Measurements from ENCODE around the gene BET1. TPM values are rescaled to one million over a fixed set of nuclear protein-coding genes. Genes with fewer than 3 reads are reported as not detected.

Gene BET1
- total and polyA plus RNA-seq, 2 donors from 2014 or later: 25.8 to 32.2 TPM

DNA sequence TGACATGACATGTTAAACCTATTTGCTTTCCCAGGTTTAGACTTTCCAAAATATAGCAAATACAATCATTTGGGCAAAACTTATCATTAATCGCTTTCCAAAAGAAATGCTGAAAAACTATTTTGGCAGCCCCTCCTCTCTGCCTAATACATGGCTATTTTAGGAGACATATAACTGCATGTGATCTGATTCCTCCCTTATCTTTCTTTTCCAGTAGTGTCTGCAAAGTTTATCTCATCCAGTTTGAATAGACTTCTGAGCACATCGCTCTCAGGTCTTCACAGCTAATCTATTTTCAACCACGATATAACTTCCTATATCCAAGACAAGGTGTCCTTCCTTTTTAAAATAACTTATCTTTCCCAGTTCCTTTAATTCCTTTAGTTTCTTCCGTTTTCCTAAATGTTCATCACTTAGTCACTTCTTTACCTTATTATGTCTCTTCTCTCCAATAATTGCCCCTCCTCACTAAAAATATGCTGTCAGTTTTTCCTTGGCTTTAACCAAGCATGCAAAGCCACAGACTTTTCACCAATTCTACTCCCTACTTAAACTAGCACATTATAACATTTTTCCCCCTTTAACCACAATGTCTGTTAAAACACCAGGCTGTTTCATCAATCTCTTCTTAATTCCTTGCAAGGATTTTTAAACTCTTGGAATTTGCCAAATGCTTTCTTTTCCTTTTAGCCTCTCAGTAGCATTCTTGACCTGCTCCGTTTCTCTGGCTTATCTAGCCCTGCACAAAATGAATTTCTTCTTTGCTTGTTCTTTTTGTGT is 58.2 kb downstream of the BET1 start:
- intact Hi-C loops (cut with DNase I): no loop called here
- no peak for TF ChIP-seq CTCF (IDR thresholded peaks at IDR 0.05; ENCODE audit: borderline replicate concordance, extremely low read depth, insufficient read depth)
- Histone ChIP-seq H3K27me3 (ENCODE audit: control insufficient read depth, insufficient read depth, low read length) (no peaks in the 10 kb centered on the region), H3K27ac (ENCODE audit: low read depth in 2 of 2, low read length in 2 of 2) (no peak overlapping the region), H3K36me3 (ENCODE audit: control insufficient read depth in 2 of 3, insufficient read depth in 3 of 3, low read length in 3 of 3) (no peaks in the 10 kb centered on the region), H3K4me1 (ENCODE audit: control insufficient read depth in 2 of 3, insufficient read depth in 2 of 3, low read depth in 1 of 3, low read length in 3 of 3) (no peaks in the 10 kb centered on the region), H3K9ac (ENCODE audit: low read length in 3 of 3) (no peak overlapping the region), H3K9me3 (ENCODE audit: control insufficient read depth in 2 of 3, insufficient read depth in 1 of 3, low read length in 3 of 3) (no peaks in the 10 kb centered on the region), H3K4me3 (ENCODE audit: low read length in 3 of 3) (no peak overlapping the region)
- no peak for DNase-seq
- no peak for FAIRE-seq

DNA sequence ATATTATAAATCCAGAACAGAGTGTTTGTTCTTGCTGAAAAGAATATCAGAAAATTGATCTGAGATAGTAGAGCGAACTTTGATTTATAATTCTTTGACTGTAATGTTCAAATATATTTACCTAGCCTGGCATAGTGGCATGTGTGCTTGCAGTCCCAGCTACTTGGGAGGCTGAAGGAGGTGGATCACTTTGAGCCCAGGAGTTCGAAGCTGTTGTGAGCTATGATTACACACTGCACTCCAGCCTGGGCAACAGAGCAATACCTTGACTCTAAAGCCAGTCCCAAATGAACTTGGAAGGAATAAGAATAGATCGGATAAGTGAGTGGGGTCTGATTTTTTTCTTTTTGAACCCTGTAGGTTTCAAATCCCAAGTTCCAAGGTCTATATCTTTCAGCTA is 59.1 kb downstream of the BET1 start:
- intact Hi-C loops (cut with DNase I): no loop called here
- no peak overlapping the region for H3K4me3 ChIP-seq (ENCODE audit: low read length in 3 of 3)
- H3K4me1 ChIP-seq (ENCODE audit: control insufficient read depth in 2 of 3, insufficient read depth in 2 of 3, low read depth in 1 of 3, low read length in 3 of 3): no peaks in the 10 kb centered on the region
- H3K27me3 ChIP-seq (ENCODE audit: control insufficient read depth, insufficient read depth, low read length): no peaks in the 10 kb centered on the region
- no peaks in the 10 kb centered on the region for H3K36me3 ChIP-seq (ENCODE audit: control insufficient read depth in 2 of 3, insufficient read depth in 3 of 3, low read length in 3 of 3)
- TF ChIP-seq CTCF (IDR thresholded peaks at IDR 0.05; ENCODE audit: borderline replicate concordance, extremely low read depth, insufficient read depth): no peak
- H3K9ac ChIP-seq (ENCODE audit: low read length in 3 of 3): no peak overlapping the region
- no peak for DNase-seq
- FAIRE-seq: no peak
- H3K27ac ChIP-seq (ENCODE audit: low read depth in 2 of 2, low read length in 2 of 2): peak overlapping the region; percentile 20 to 70
- H3K9me3 ChIP-seq (ENCODE audit: control insufficient read depth in 2 of 3, insufficient read depth in 1 of 3, low read length in 3 of 3): no peaks in the 10 kb centered on the region

DNA sequence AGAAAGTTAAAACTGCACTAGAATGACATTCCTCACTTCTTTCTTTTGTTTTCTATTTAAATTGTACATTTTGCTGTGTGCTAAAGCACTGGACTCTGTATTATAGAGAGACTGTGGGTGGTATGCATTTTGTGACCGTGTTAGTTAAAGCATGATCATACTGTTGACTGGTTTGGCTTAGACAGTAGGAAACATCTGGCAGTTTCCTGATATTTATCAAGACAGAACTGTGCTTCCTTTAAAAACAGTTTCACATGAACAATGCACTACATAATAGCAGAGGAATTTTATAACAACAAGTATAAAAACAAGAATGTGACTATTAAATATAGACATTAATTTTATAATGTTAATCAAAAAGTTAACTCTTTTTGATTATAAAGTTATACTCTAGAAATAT is 59.5 kb downstream of the BET1 start:
- Histone ChIP-seq H3K36me3 (ENCODE audit: control insufficient read depth in 2 of 3, insufficient read depth in 3 of 3, low read length in 3 of 3) (no peaks in the 10 kb centered on the region), H3K9me3 (ENCODE audit: control insufficient read depth in 2 of 3, insufficient read depth in 1 of 3, low read length in 3 of 3) (no peaks in the 10 kb centered on the region), H3K4me1 (ENCODE audit: control insufficient read depth in 2 of 3, insufficient read depth in 2 of 3, low read depth in 1 of 3, low read length in 3 of 3) (no peaks in the 10 kb centered on the region), H3K27ac (ENCODE audit: low read depth in 2 of 2, low read length in 2 of 2) (no peak overlapping the region), H3K9ac (ENCODE audit: low read length in 3 of 3) (no peak overlapping the region), H3K4me3 (ENCODE audit: low read length in 3 of 3) (no peak overlapping the region), H3K27me3 (ENCODE audit: control insufficient read depth, insufficient read depth, low read length) (no peaks in the 10 kb centered on the region)
- FAIRE-seq: peak; percentile 41
- peak in 1 of 5 donors; percentile 37 for DNase-seq
- TF ChIP-seq CTCF (IDR thresholded peaks at IDR 0.05; ENCODE audit: borderline replicate concordance, extremely low read depth, insufficient read depth): no peak
- intact Hi-C loops (cut with DNase I): no loop called here
